CD4-positive, alpha-beta memory T cell (primary cell): ENCODE measurements around the gene SLC9A9. TPM values are rescaled to one million over a fixed set of nuclear protein-coding genes. Genes with fewer than 3 reads are reported as not detected.

Experiments
- CTCF ChIA-PET: fragments of 350-600 bp; sonication (Branson Sonifier 250); formaldehyde crosslinking; loops from one replicate; lab custom pipeline; 2021; ENCODE audit warnings: inconsistent platforms; ENCODE audit not compliant: partially characterized antibody; lab: Charles Lee
- POLR2A ChIA-PET: fragments of 350-600 bp; sonication (Branson Sonifier 250); formaldehyde crosslinking; loops from one replicate; lab custom pipeline; 2021; ENCODE audit not compliant: partially characterized antibody; lab: Charles Lee
- DNase-seq, 5 donors: peaks; one replicate each; pipeline versions ENCODE4 v3.0.0 to v3.0.0-alpha.2; 2020 to 2022; ENCODE audit warnings: mixed read lengths in 1 of 5
- H3K27ac ChIP-seq: one replicate; pipeline ENCODE4 v1.7.0; 2013; ENCODE audit warnings: low read depth, low read length
- H3K27me3 ChIP-seq: 2 replicates; pipeline ENCODE4 v1.7.0; 2013; ENCODE audit warnings: mild to moderate bottlenecking, low read length, moderate library complexity; ENCODE audit not compliant: insufficient read depth
- H3K36me3 ChIP-seq: 2 replicates; pipeline ENCODE4 v1.7.0; 2013; ENCODE audit warnings: mild to moderate bottlenecking, low read length, moderate library complexity; ENCODE audit not compliant: insufficient read depth
- H3K4me1 ChIP-seq: 2 replicates; pipeline ENCODE4 v1.7.0; 2013; ENCODE audit warnings: mild to moderate bottlenecking, low read length, moderate library complexity; ENCODE audit not compliant: insufficient read depth
- H3K4me3 ChIP-seq, 2 donors: one replicate each; pipeline ENCODE4 v1.7.0; 2013; ENCODE audit warnings: low read length in 2 of 2, mild to moderate bottlenecking in 1 of 2
- H3K9me3 ChIP-seq, 2 donors: one replicate each; pipeline ENCODE4 v1.7.0; 2013; ENCODE audit warnings: low read length in 2 of 2, control low read depth in 1 of 2; ENCODE audit not compliant: control insufficient read depth in 1 of 2
- H3K27ac Mint-ChIP-seq, 7 donors: one replicate each; pipeline ENCODE4 v1.8.0; 2020 to 2021; ENCODE audit warnings: mixed read lengths in 7 of 7, mild to moderate bottlenecking in 6 of 7, inconsistent platforms in 3 of 7, moderate library complexity in 3 of 7
- H3K27me3 Mint-ChIP-seq, 2 donors: one replicate each; pipeline ENCODE4 v1.8.0; 2020 to 2021; ENCODE audit warnings: mixed read lengths in 2 of 2
- H3K36me3 Mint-ChIP-seq, 2 donors: one replicate each; pipeline ENCODE4 v1.8.0; 2020 to 2021; ENCODE audit warnings: mixed read lengths in 2 of 2, inconsistent platforms in 1 of 2, mild to moderate bottlenecking in 1 of 2
- H3K4me1 Mint-ChIP-seq, 4 donors: one replicate each; pipeline ENCODE4 v1.8.0; 2020 to 2021; ENCODE audit warnings: mixed read lengths in 4 of 4, mild to moderate bottlenecking in 1 of 4
- H3K4me3 Mint-ChIP-seq, 8 donors: one replicate each; pipeline ENCODE4 v1.8.0; 2020 to 2021; ENCODE audit warnings: mixed read lengths in 8 of 8, mild to moderate bottlenecking in 7 of 8, moderate library complexity in 6 of 8, inconsistent platforms in 3 of 8
- H3K9me3 Mint-ChIP-seq, 8 donors: one replicate each; pipeline ENCODE4 v1.8.0; 2020 to 2021; ENCODE audit warnings: mixed read lengths in 8 of 8, mild to moderate bottlenecking in 5 of 8, inconsistent platforms in 3 of 8, moderate library complexity in 1 of 8
- intact Hi-C: fragments of 100-400 bp; cut with micrococcal nuclease; formaldehyde crosslinking; loops from one replicate; pipeline ENCODE4 v1.15.1; 2023
- polyA plus RNA-seq, 2 donors: library from polyadenylated mRNA; unstranded; fragments of 300-500 nt; fragmentation: Illumina TruSeq; gene quantifications; one replicate each; pipeline ENCODE4 v1.2.3, GENCODE V29; 2021
- total RNA-seq, 2 experiments: library from RNA; stranded (reverse); gene quantifications; one replicate each; pipeline ENCODE4 v1.2.3, GENCODE V29; 2021

SLC9A9 gene
- total and polyA plus RNA-seq, 4 experiments from 2014 or later, result 30.8 to 35.5 (median 34.4) TPM

DNA sequence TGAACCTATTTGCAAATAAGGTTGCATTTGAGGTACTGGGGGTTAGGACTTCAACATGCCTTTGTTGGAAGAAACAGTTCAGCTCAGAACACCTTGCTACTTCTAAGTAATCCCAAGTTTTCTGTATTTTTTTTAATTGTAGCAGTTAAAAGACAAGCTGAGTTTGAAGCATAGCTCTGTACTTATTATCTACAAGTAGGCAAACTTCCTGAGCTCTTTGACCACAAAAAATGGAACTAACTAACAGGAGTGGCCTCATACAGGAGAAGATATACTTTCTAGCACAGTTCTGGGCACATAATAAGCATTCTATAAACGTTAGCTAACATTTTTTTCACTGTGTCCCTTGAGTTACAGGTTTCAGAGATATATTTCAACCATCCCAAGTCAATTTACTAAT, 569.5 kb downstream of the SLC9A9 start:
- ChIA-PET CTCF (interaction anchor here (0.9 kb wide), 1 partner anchor 10 kb away, joined by 3 read pairs; no protein-coding TSS in a partner anchor), POLR2A (no interaction called here)
- H3K36me3 Mint-ChIP-seq, result peaks cover 6 to 12% of the 10 kb centered on the region in 2 donors

GRCh38 chr3:143277531-143277930, 570.7 kb downstream of the SLC9A9 start:
- Histone ChIP-seq H3K27ac (no peak overlapping the region), H3K9me3 (no peaks in the 10 kb centered on the region), H3K27me3 (no peaks in the 10 kb centered on the region), H3K4me1 (no peaks in the 10 kb centered on the region), H3K36me3 (no peaks in the 10 kb centered on the region), H3K4me3 (no peak overlapping the region)
- Mint-ChIP-seq H3K27me3 (no peaks in the 10 kb centered on the region), H3K4me3 (no peak overlapping the region), H3K36me3 (peaks cover 4 to 8% of the 10 kb centered on the region in 2 donors), H3K27ac (no peak overlapping the region), H3K4me1 (no peaks in the 10 kb centered on the region), H3K9me3 (peaks cover 0 to 4% (median 0%) of the 10 kb centered on the region in 8 donors)
- ChIA-PET CTCF (no interaction called here), POLR2A (no interaction called here)
- DNase-seq, result no peak
- intact Hi-C loops, result no loop called here

More for the DNA sequence above, 569.5 kb downstream of the SLC9A9 start:
- intact Hi-C loops, result no loop called here
- Histone ChIP-seq H3K27me3 (no peaks in the 10 kb centered on the region), H3K36me3 (no peaks in the 10 kb centered on the region), H3K9me3 (no peaks in the 10 kb centered on the region), H3K27ac (no peak overlapping the region), H3K4me1 (no peaks in the 10 kb centered on the region), H3K4me3 (no peak overlapping the region)
- H3K9me3 Mint-ChIP-seq, result peaks cover 0 to 4% (median 0%) of the 10 kb centered on the region in 8 donors
- no peak overlapping the region for H3K27ac Mint-ChIP-seq
- no peaks in the 10 kb centered on the region for H3K4me1 Mint-ChIP-seq
- no peak for DNase-seq
- no peaks in the 10 kb centered on the region for H3K27me3 Mint-ChIP-seq
- no peak overlapping the region for H3K4me3 Mint-ChIP-seq

DNA sequence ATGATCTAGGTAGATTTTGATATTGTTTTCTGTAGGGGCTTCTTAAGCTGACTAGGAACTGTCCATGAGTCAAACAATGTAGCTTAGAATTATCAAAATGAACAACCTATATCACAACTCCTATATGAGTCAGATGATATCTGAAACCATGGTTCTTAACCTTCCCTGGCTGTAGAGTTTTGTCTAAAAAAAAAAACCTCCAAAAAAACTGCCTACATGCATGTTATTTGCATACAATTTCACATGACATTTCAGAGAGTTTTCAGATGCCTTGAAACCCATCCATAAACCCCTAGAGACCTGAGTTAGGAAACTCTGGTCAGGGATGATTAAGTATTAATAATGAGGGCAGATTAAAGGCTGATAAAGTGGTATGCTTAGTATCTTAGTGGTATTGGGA, 571.7 kb downstream of the SLC9A9 start:
- no peak for DNase-seq
- POLR2A ChIA-PET, result no interaction called here
- intact Hi-C loops, result no loop called here
- peaks cover 0 to 4% (median 0%) of the 10 kb centered on the region in 8 donors for H3K9me3 Mint-ChIP-seq
- no peaks in the 10 kb centered on the region for H3K4me1 Mint-ChIP-seq
- H3K36me3 Mint-ChIP-seq, result peaks cover 0 to 8% of the 10 kb centered on the region in 2 donors
- CTCF ChIA-PET, result no interaction called here
- H3K27me3 Mint-ChIP-seq, result no peaks in the 10 kb centered on the region
- Histone ChIP-seq H3K36me3 (no peaks in the 10 kb centered on the region), H3K9me3 (no peaks in the 10 kb centered on the region), H3K4me3 (no peak overlapping the region), H3K27me3 (no peaks in the 10 kb centered on the region), H3K27ac (no peak overlapping the region), H3K4me1 (no peaks in the 10 kb centered on the region)
- H3K4me3 Mint-ChIP-seq, result no peak overlapping the region
- H3K27ac Mint-ChIP-seq, result no peak overlapping the region

- no peaks in the 10 kb centered on the region for H3K9me3 ChIP-seq
- H3K4me1 Mint-ChIP-seq, result no peaks in the 10 kb centered on the region
- H3K27me3 Mint-ChIP-seq, result no peaks in the 10 kb centered on the region
- H3K36me3 ChIP-seq, result no peaks in the 10 kb centered on the region
- H3K27ac ChIP-seq, result no peak overlapping the region
- H3K4me1 ChIP-seq, result no peaks in the 10 kb centered on the region
- H3K36me3 Mint-ChIP-seq, result peaks cover 0 to 1% of the 10 kb centered on the region in 2 donors
- ChIA-PET POLR2A (no interaction called here), CTCF (no interaction called here)
- no peak overlapping the region for H3K4me3 ChIP-seq
- H3K27me3 ChIP-seq, result no peaks in the 10 kb centered on the region
- no peaks in the 10 kb centered on the region for H3K9me3 Mint-ChIP-seq
- no peak overlapping the region for H3K27ac Mint-ChIP-seq
- no peak for DNase-seq
- intact Hi-C loops, result no loop called here
- H3K4me3 Mint-ChIP-seq, result no peak overlapping the region
Measured at GRCh38 chr3:143273975-143274690, 574.1 kb downstream of the SLC9A9 start.

DNA sequence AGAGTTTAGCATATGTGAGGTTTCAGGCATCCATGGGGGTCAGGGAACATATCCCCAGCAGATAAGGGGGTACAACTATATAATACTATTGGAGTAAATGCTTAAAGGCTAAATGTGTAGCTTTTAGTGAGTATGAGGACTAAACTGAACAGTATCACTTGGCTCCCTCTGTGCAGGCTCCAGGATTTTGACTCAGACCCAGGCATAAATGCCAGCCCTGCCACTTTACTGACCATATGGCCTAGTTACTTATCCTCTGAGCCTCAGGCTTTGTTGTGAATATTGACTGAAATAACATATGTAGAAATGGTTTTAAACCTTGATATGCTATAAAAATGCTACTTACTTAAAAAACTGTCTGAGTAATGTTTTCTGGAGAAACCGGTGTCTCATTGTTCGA, 577.1 kb downstream of the SLC9A9 start:
- Histone ChIP-seq H3K9me3 (no peaks in the 10 kb centered on the region), H3K36me3 (no peaks in the 10 kb centered on the region), H3K27ac (no peak overlapping the region), H3K4me1 (no peaks in the 10 kb centered on the region), H3K4me3 (no peak overlapping the region), H3K27me3 (no peaks in the 10 kb centered on the region)
- no peak overlapping the region for H3K4me3 Mint-ChIP-seq
- no peak overlapping the region for H3K27ac Mint-ChIP-seq
- H3K4me1 Mint-ChIP-seq, result no peaks in the 10 kb centered on the region
- ChIA-PET CTCF (no interaction called here), POLR2A (no interaction called here)
- H3K36me3 Mint-ChIP-seq, result peaks cover 7 to 17% of the 10 kb centered on the region in 2 donors
- H3K9me3 Mint-ChIP-seq, result no peaks in the 10 kb centered on the region
- DNase-seq, result no peak
- no peaks in the 10 kb centered on the region for H3K27me3 Mint-ChIP-seq
- intact Hi-C loops, result no loop called here

DNA sequence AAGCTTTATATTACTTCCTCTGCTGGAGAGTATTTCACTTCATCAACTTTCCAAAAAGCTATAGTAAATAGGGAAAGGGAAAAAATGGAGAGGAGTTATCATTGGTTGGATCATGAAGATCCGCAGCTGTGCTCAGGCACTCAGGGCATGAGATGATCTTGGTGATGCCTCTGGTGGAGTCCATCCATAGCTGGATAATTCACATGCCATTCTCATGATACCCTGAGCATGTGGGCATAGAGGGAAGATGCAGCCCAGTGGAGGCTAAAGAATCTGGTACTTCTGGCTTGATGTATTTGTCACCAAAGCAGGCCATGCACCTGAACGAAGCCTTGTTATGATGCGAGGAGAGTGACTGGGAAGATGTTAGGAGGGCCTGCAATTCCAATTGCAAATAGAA, 578.5 kb downstream of the SLC9A9 start:
- H3K36me3 ChIP-seq, result no peaks in the 10 kb centered on the region
- H3K27ac ChIP-seq, result no peak overlapping the region
- H3K9me3 ChIP-seq, result no peaks in the 10 kb centered on the region
- H3K4me1 ChIP-seq, result no peaks in the 10 kb centered on the region
- Mint-ChIP-seq H3K27me3 (no peaks in the 10 kb centered on the region), H3K4me1 (peaks cover 0 to 2% (median 0%) of the 10 kb centered on the region in 4 donors), H3K4me3 (no peak overlapping the region), H3K27ac (no peak overlapping the region), H3K9me3 (no peaks in the 10 kb centered on the region), H3K36me3 (peaks cover 15 to 24% of the 10 kb centered on the region in 2 donors)
- intact Hi-C loops, result no loop called here
- no peak for DNase-seq
- ChIA-PET CTCF (no interaction called here), POLR2A (no interaction called here)
- no peak overlapping the region for H3K4me3 ChIP-seq
- H3K27me3 ChIP-seq, result no peaks in the 10 kb centered on the region

GRCh38 chr3:143267989-143268388, 580.3 kb downstream of the SLC9A9 start:
- POLR2A ChIA-PET, result no interaction called here

More at GRCh38 chr3:143267989-143268388, 580.3 kb downstream of the SLC9A9 start:
- no peaks in the 10 kb centered on the region for H3K36me3 ChIP-seq
- peaks cover 15 to 26% of the 10 kb centered on the region in 2 donors for H3K36me3 Mint-ChIP-seq
- H3K4me3 Mint-ChIP-seq, result no peak overlapping the region
- intact Hi-C loops, result no loop called here
- no peaks in the 10 kb centered on the region for H3K9me3 Mint-ChIP-seq
- no peak overlapping the region for H3K27ac Mint-ChIP-seq
- DNase-seq, result no peak
- peaks cover 0 to 3% (median 0%) of the 10 kb centered on the region in 4 donors for H3K4me1 Mint-ChIP-seq
- no peaks in the 10 kb centered on the region for H3K4me1 ChIP-seq
- no peak overlapping the region for H3K27ac ChIP-seq
- H3K4me3 ChIP-seq, result no peak overlapping the region
- no peaks in the 10 kb centered on the region for H3K27me3 Mint-ChIP-seq
- CTCF ChIA-PET, result no interaction called here
- H3K27me3 ChIP-seq, result no peaks in the 10 kb centered on the region
- H3K9me3 ChIP-seq, result no peaks in the 10 kb centered on the region
